Measurements from ENCODE around the gene CLECL1. TPM values are rescaled to one million over a fixed set of nuclear protein-coding genes. Genes with fewer than 3 reads are reported as not detected.

The CLECL1 gene
- total and polyA plus RNA-seq, 4 donors: 0.17 to 0.42 (median 0.35) TPM

DNA sequence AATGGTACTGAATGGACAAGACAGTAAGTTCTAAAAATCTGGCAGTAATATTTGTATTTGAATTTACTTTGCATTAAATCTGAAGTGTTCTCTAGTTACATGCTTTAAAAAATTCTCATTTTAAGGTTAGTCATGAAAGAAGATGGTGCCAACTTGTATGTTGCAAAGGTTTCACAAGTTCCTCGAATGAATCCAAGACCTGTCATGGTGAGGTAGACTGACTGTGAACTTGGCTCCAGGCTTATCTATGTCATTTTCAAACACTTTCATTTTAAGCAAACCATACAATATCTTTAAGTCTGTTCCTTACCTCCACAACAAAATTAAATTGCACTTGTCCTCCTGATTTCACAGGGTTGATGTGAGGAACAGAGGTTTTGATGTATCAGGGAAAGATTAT, 40.0 kb downstream of the CLECL1 start (continued):
- TF ChIP-seq, protein P1, sequence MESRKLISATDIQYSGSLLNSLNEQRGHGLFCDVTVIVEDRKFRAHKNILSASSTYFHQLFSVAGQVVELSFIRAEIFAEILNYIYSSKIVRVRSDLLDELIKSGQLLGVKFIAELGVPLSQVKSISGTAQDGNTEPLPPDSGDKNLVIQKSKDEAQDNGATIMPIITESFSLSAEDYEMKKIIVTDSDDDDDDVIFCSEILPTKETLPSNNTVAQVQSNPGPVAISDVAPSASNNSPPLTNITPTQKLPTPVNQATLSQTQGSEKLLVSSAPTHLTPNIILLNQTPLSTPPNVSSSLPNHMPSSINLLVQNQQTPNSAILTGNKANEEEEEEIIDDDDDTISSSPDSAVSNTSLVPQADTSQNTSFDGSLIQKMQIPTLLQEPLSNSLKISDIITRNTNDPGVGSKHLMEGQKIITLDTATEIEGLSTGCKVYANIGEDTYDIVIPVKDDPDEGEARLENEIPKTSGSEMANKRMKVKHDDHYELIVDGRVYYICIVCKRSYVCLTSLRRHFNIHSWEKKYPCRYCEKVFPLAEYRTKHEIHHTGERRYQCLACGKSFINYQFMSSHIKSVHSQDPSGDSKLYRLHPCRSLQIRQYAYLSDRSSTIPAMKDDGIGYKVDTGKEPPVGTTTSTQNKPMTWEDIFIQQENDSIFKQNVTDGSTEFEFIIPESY (IDR thresholded peaks at IDR 0.05): no peak
- TF ChIP-seq GABPA (IDR thresholded peaks at IDR 0.05 in 1 of 2, conservative IDR thresholded peaks at IDR 0.05 in 1 of 2): no peak

DNA sequence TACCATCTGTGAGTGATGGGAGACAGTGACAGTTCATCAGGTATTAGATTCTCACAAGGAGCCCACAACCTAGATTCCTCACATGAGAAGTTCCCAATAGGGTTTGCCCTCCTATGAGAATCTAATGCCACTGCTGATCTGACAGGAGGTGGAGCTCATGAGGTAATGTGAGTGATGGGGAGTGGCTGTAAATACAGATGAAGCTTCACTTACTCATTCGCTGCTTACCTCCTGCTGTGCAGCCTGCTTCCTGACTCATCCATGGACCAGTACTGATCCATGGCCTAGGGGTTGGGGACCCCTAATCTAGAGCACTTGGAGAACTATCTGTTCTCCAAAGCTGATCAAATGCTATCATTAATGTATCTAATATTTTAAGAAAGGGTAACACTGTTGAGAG, 45.7 kb downstream of the CLECL1 start:
- Histone ChIP-seq H3K9me3 (ENCODE audit: control insufficient read depth in 4 of 4, low read length in 3 of 4) (no peaks in the 10 kb centered on the region), H3K27me3 (ENCODE audit: control insufficient read depth in 4 of 4, insufficient read depth in 4 of 4, low read length in 3 of 4) (peaks cover 0 to 2% (median 0%) of the 10 kb centered on the region in 4 donors), H3K9ac (ENCODE audit: low read depth in 1 of 2, low read length in 2 of 2) (no peak overlapping the region), H3K36me3 (ENCODE audit: control insufficient read depth in 4 of 4, insufficient read depth in 3 of 4, low read depth in 1 of 4, low read length in 3 of 4) (peaks cover 0 to 2% (median 0%) of the 10 kb centered on the region in 4 donors), H3K27ac (ENCODE audit: low read depth in 1 of 2, low read length in 2 of 2) (no peak overlapping the region), H3K4me3 (ENCODE audit: low read depth in 1 of 3, low read length in 3 of 3) (no peak overlapping the region), H3K4me1 (ENCODE audit: control insufficient read depth in 4 of 4, insufficient read depth in 4 of 4, low read length in 3 of 4) (no peaks in the 10 kb centered on the region)
- no peak for TF ChIP-seq YY1 (IDR thresholded peaks at IDR 0.05)
- TF ChIP-seq HNF4G (IDR thresholded peaks at IDR 0.05): no peak
- TF ChIP-seq NR2F2 (IDR thresholded peaks at IDR 0.05): no peak
- TF ChIP-seq, protein P2, sequence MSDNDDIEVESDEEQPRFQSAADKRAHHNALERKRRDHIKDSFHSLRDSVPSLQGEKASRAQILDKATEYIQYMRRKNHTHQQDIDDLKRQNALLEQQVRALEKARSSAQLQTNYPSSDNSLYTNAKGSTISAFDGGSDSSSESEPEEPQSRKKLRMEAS (IDR thresholded peaks at IDR 0.05): no peak
- TF ChIP-seq, protein P3, sequence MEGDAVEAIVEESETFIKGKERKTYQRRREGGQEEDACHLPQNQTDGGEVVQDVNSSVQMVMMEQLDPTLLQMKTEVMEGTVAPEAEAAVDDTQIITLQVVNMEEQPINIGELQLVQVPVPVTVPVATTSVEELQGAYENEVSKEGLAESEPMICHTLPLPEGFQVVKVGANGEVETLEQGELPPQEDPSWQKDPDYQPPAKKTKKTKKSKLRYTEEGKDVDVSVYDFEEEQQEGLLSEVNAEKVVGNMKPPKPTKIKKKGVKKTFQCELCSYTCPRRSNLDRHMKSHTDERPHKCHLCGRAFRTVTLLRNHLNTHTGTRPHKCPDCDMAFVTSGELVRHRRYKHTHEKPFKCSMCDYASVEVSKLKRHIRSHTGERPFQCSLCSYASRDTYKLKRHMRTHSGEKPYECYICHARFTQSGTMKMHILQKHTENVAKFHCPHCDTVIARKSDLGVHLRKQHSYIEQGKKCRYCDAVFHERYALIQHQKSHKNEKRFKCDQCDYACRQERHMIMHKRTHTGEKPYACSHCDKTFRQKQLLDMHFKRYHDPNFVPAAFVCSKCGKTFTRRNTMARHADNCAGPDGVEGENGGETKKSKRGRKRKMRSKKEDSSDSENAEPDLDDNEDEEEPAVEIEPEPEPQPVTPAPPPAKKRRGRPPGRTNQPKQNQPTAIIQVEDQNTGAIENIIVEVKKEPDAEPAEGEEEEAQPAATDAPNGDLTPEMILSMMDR (IDR thresholded peaks at IDR 0.05; ENCODE audit: low read depth, low read length, missing input control): no peak
- TF ChIP-seq RXRA (IDR thresholded peaks at IDR 0.05): no peak
- TF ChIP-seq, protein P4, sequence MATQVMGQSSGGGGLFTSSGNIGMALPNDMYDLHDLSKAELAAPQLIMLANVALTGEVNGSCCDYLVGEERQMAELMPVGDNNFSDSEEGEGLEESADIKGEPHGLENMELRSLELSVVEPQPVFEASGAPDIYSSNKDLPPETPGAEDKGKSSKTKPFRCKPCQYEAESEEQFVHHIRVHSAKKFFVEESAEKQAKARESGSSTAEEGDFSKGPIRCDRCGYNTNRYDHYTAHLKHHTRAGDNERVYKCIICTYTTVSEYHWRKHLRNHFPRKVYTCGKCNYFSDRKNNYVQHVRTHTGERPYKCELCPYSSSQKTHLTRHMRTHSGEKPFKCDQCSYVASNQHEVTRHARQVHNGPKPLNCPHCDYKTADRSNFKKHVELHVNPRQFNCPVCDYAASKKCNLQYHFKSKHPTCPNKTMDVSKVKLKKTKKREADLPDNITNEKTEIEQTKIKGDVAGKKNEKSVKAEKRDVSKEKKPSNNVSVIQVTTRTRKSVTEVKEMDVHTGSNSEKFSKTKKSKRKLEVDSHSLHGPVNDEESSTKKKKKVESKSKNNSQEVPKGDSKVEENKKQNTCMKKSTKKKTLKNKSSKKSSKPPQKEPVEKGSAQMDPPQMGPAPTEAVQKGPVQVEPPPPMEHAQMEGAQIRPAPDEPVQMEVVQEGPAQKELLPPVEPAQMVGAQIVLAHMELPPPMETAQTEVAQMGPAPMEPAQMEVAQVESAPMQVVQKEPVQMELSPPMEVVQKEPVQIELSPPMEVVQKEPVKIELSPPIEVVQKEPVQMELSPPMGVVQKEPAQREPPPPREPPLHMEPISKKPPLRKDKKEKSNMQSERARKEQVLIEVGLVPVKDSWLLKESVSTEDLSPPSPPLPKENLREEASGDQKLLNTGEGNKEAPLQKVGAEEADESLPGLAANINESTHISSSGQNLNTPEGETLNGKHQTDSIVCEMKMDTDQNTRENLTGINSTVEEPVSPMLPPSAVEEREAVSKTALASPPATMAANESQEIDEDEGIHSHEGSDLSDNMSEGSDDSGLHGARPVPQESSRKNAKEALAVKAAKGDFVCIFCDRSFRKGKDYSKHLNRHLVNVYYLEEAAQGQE (IDR thresholded peaks at IDR 0.05): no peak
- no peak for TF ChIP-seq GABPA (IDR thresholded peaks at IDR 0.05 in 1 of 2, conservative IDR thresholded peaks at IDR 0.05 in 1 of 2)
- TF ChIP-seq FOXA1 (IDR thresholded peaks at IDR 0.05): no peak
- no peak for TF ChIP-seq FOXA2 (IDR thresholded peaks at IDR 0.05)
- TF ChIP-seq JUND (IDR thresholded peaks at IDR 0.05): no peak
- TF ChIP-seq TAF1 (conservative IDR thresholded peaks at IDR 0.05): no peak
- TF ChIP-seq, protein P1 (IDR thresholded peaks at IDR 0.05): no peak
- no peak for TF ChIP-seq SP1 (IDR thresholded peaks at IDR 0.05)
- no peak for TF ChIP-seq RAD21 (IDR thresholded peaks at IDR 0.05)
- no peak for TF ChIP-seq HNF4A (conservative IDR thresholded peaks at IDR 0.05)
- TF ChIP-seq EGR1 (IDR thresholded peaks at IDR 0.05; ENCODE audit: low read depth in 2 of 2): no peak
- TF ChIP-seq, protein P5, sequence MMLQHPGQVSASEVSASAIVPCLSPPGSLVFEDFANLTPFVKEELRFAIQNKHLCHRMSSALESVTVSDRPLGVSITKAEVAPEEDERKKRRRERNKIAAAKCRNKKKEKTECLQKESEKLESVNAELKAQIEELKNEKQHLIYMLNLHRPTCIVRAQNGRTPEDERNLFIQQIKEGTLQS (IDR thresholded peaks at IDR 0.05): no peak
- DNase-seq (ENCODE audit: low spot score): no peak
- WGBS: 89% methylated on average over 1 of the region's 1 CpG

Measured in liver (tissue), 9 donors.